ENCODE results near the gene PUS1.
"Not testable (repeated sequence)": the region's sequence is repeated elsewhere in the genome, so short reads cannot be mapped to it uniquely, and the experiment has no call there.

Gene PUS1

DNA sequence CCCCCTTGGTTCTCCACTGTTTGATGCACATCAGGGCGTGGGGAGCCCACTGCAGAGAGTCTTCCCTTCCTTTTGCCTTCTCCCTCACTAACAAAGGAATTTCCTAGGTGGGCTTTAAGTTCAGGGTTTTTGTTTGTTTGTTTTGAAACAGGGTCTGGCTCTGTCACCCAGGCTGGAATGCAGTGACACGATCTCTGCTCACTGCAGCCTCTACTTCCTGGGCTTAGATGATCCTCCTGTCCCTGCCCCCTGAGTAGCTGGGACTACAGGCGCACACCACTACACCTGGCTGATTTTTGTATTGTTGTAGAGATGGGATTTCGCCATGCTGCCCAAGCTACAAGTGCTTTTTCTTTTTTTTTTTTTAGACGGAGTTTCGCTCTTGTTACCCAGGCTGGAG lies 54.5 kb downstream of the PUS1 start:
- H3K79me2 ChIP-seq (ENCODE audit: control insufficient read depth, low read length), result peaks cover 2% of the 10 kb centered on the region
- no peak overlapping the region for H3K27ac ChIP-seq (ENCODE audit: low read depth, low read length)
- TF ChIP-seq EZH2phosphoT487 (IDR thresholded peaks at IDR 0.05; ENCODE audit: borderline replicate concordance, low read length), result no peak
- TF ChIP-seq CTCF (IDR thresholded peaks at IDR 0.05; ENCODE audit: low read depth, low read length, poor library complexity, severe bottlenecking), result no peak
- 0 out of 2 replicates have a peak, but pooled peaks cover 3% of the 10 kb centered on the region for H4K20me1 ChIP-seq (ENCODE audit: control insufficient read depth, insufficient read depth, low read depth, low read length)
- no peaks in the 10 kb centered on the region for H3K9me3 ChIP-seq (ENCODE audit: control insufficient read depth, insufficient read depth, low read length)
- no peaks in the 10 kb centered on the region for H3K4me1 ChIP-seq (ENCODE audit: control insufficient read depth, low read length)
- H3F3A ChIP-seq (ENCODE audit: control insufficient read depth, insufficient read depth), result no peaks in the 10 kb centered on the region
- H3K27me3 ChIP-seq (ENCODE audit: control insufficient read depth, low read length), result no peaks in the 10 kb centered on the region
- H3K4me3 ChIP-seq (ENCODE audit: low read length), result no peak overlapping the region
- H3K36me3 ChIP-seq (ENCODE audit: control insufficient read depth, low read length), result peaks cover 51% of the 10 kb centered on the region
- H3K4me2 ChIP-seq (ENCODE audit: low read length), result no peak overlapping the region
- H3K9me2 ChIP-seq (replicated peaks; ENCODE audit: control insufficient read depth, low read length), result no peaks in the 10 kb centered on the region

- H3K79me2 ChIP-seq (ENCODE audit: control insufficient read depth, low read length), result 0 out of 2 replicates have a peak, but pooled peaks cover 2% of the 10 kb centered on the region
- 0 out of 2 replicates have a peak, but pooled peaks cover 3% of the 10 kb centered on the region for H4K20me1 ChIP-seq (ENCODE audit: control insufficient read depth, insufficient read depth, low read depth, low read length)
- no peaks in the 10 kb centered on the region for H3F3A ChIP-seq (ENCODE audit: control insufficient read depth, insufficient read depth)
- H3K9me3 ChIP-seq (ENCODE audit: control insufficient read depth, insufficient read depth, low read length), result no peaks in the 10 kb centered on the region
- TF ChIP-seq EZH2phosphoT487 (IDR thresholded peaks at IDR 0.05; ENCODE audit: borderline replicate concordance, low read length) (no peak), CTCF (IDR thresholded peaks at IDR 0.05; ENCODE audit: low read depth, low read length, poor library complexity, severe bottlenecking) (no peak)
- H3K9me2 ChIP-seq (replicated peaks; ENCODE audit: control insufficient read depth, low read length), result no peaks in the 10 kb centered on the region
- H3K36me3 ChIP-seq (ENCODE audit: control insufficient read depth, low read length), result peaks cover 59% of the 10 kb centered on the region
- H3K4me2 ChIP-seq (ENCODE audit: low read length), result no peak overlapping the region
- H3K27me3 ChIP-seq (ENCODE audit: control insufficient read depth, low read length), result no peaks in the 10 kb centered on the region
- no peak overlapping the region for H3K4me3 ChIP-seq (ENCODE audit: low read length)
- H3K27ac ChIP-seq (ENCODE audit: low read depth, low read length), result no peak overlapping the region
- no peaks in the 10 kb centered on the region for H3K4me1 ChIP-seq (ENCODE audit: control insufficient read depth, low read length)
These were observed 55.3 kb downstream of the PUS1 start for GRCh38 chr12:131984334-131984733.

GRCh38 chr12:131985510-131985875 lies 56.4 kb downstream of the PUS1 start:
- H3K27me3 ChIP-seq (ENCODE audit: control insufficient read depth, low read length); H3K9me2 ChIP-seq (replicated peaks; ENCODE audit: control insufficient read depth, low read length); H3K9me3 ChIP-seq (ENCODE audit: control insufficient read depth, insufficient read depth, low read length); H3F3A ChIP-seq (ENCODE audit: control insufficient read depth, insufficient read depth); H3K27ac ChIP-seq (ENCODE audit: low read depth, low read length); H3K4me1 ChIP-seq (ENCODE audit: control insufficient read depth, low read length); H3K4me3 ChIP-seq (ENCODE audit: low read length); H3K79me2 ChIP-seq (ENCODE audit: control insufficient read depth, low read length); H3K4me2 ChIP-seq (ENCODE audit: low read length); H4K20me1 ChIP-seq (ENCODE audit: control insufficient read depth, insufficient read depth, low read depth, low read length): not testable (repeated sequence)
- peaks cover 62% of the 10 kb centered on the region for H3K36me3 ChIP-seq (ENCODE audit: control insufficient read depth, low read length)

GRCh38 chr12:131986361-131986760 lies 57.3 kb downstream of the PUS1 start:
- TF ChIP-seq CTCF (IDR thresholded peaks at IDR 0.05; ENCODE audit: low read depth, low read length, poor library complexity, severe bottlenecking) (no peak), EZH2phosphoT487 (IDR thresholded peaks at IDR 0.05; ENCODE audit: borderline replicate concordance, low read length) (no peak)
- no peaks in the 10 kb centered on the region for H3K79me2 ChIP-seq (ENCODE audit: control insufficient read depth, low read length)
- H3K9me3 ChIP-seq (ENCODE audit: control insufficient read depth, insufficient read depth, low read length), result no peaks in the 10 kb centered on the region
- no peaks in the 10 kb centered on the region for H3K9me2 ChIP-seq (replicated peaks; ENCODE audit: control insufficient read depth, low read length)
- no peaks in the 10 kb centered on the region for H3K27me3 ChIP-seq (ENCODE audit: control insufficient read depth, low read length)
- H3F3A ChIP-seq (ENCODE audit: control insufficient read depth, insufficient read depth), result no peaks in the 10 kb centered on the region
- no peaks in the 10 kb centered on the region for H3K4me1 ChIP-seq (ENCODE audit: control insufficient read depth, low read length)
- H3K36me3 ChIP-seq (ENCODE audit: control insufficient read depth, low read length), result peaks cover 63% of the 10 kb centered on the region
- no peak overlapping the region for H3K4me2 ChIP-seq (ENCODE audit: low read length)
- H4K20me1 ChIP-seq (ENCODE audit: control insufficient read depth, insufficient read depth, low read depth, low read length), result no peaks in the 10 kb centered on the region
- H3K27ac ChIP-seq (ENCODE audit: low read depth, low read length), result no peak overlapping the region
- no peak overlapping the region for H3K4me3 ChIP-seq (ENCODE audit: low read length)

All from DOHH2 (cell line).